Measurements from ENCODE around the gene MKRN1. TPM values are rescaled to one million over a fixed set of nuclear protein-coding genes. Genes with fewer than 3 reads are reported as not detected.
"Not testable (repeated sequence)": the region's sequence is repeated elsewhere in the genome, so short reads cannot be mapped to it uniquely, and the experiment has no call there.

The MKRN1 gene
- total RNA-seq, 1 donor from 2014 or later = 98.6 TPM

DNA sequence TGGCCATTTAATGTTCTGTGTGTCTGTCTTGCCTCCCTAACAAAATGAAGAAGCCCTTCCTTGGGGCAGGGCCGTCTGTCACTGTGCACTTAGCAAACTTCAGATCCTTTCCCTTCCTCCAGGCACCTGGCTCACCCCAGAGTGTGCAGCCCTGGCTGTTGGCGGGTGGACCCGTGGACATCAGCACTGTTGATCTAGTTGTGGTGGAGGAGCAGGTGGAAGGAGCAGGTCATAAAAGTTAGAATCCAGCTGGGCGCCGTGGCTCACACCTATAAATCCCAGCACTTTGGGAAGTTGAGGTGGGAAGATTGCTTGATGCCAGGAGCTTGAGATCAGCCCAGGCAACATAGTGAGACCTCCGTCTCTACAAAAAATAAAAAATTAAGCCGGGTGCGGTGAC is 62.7 kb downstream of the MKRN1 start:
- Mint-ChIP-seq H3K36me3 (no peaks in the 10 kb centered on the region), H3K27me3 (no peaks in the 10 kb centered on the region), H3K27ac (no peak overlapping the region), H3K9me3 (no peaks in the 10 kb centered on the region), H3K4me3 (no peak overlapping the region), H3K4me1 (ENCODE audit: unreplicated experiment) (peaks cover 7% of the 10 kb centered on the region)
- no peak for DNase-seq (ENCODE audit: extremely low spot score, unreplicated experiment)
- TF ChIP-seq, protein P1, sequence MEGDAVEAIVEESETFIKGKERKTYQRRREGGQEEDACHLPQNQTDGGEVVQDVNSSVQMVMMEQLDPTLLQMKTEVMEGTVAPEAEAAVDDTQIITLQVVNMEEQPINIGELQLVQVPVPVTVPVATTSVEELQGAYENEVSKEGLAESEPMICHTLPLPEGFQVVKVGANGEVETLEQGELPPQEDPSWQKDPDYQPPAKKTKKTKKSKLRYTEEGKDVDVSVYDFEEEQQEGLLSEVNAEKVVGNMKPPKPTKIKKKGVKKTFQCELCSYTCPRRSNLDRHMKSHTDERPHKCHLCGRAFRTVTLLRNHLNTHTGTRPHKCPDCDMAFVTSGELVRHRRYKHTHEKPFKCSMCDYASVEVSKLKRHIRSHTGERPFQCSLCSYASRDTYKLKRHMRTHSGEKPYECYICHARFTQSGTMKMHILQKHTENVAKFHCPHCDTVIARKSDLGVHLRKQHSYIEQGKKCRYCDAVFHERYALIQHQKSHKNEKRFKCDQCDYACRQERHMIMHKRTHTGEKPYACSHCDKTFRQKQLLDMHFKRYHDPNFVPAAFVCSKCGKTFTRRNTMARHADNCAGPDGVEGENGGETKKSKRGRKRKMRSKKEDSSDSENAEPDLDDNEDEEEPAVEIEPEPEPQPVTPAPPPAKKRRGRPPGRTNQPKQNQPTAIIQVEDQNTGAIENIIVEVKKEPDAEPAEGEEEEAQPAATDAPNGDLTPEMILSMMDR (conservative IDR thresholded peaks at IDR 0.05) = no peak

DNA sequence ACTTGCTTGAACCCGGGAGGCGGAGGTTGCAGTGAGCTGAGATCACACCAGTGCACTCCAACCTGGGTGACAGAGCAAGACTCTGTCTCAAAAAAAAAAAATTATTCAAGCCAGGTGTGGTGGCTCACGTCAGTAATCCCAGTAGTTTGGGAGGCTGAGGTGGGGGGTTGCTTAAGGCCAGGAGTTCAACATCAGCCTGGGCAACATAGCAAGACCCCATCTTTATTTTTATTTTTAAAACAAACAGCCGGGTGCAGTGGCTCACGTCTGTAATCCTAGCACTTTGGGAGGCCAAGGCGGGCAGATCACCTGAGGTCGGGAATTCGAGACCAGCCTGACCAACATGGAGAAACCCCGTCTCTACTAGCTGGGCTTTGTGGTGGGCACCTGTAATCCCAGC is 63.5 kb downstream of the MKRN1 start:
- not testable (repeated sequence) for H3K27me3 Mint-ChIP-seq; H3K9me3 Mint-ChIP-seq; H3K4me1 Mint-ChIP-seq (ENCODE audit: unreplicated experiment); H3K27ac Mint-ChIP-seq; H3K36me3 Mint-ChIP-seq; DNase-seq (ENCODE audit: extremely low spot score, unreplicated experiment); H3K4me3 Mint-ChIP-seq

DNA sequence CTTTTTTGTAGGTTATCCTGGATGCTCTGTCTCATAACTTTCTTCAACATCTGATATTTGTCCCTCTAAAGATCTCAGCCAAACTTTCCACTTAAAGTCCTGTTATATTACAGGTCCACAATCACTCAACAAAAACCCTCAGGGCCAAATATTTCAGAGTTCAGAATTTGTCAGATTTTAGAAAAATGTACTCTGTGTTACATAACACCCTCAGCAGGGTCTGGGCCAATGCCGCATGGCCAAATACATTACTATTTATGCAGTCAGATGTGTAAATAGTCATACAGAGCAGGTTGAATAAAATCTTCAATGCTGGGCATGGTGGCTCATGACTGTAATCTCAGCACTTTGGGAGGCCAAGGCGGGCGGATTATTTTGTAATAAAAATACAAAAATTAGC is 63.9 kb downstream of the MKRN1 start:
- H3K27me3 Mint-ChIP-seq = no peaks in the 10 kb centered on the region
- peaks cover 7% of the 10 kb centered on the region for H3K4me1 Mint-ChIP-seq (ENCODE audit: unreplicated experiment)
- no peaks in the 10 kb centered on the region for H3K9me3 Mint-ChIP-seq
- no peak overlapping the region for H3K27ac Mint-ChIP-seq
- DNase-seq (ENCODE audit: extremely low spot score, unreplicated experiment) = no peak
- H3K36me3 Mint-ChIP-seq = no peaks in the 10 kb centered on the region
- no peak overlapping the region for H3K4me3 Mint-ChIP-seq
- TF ChIP-seq, protein P1 (conservative IDR thresholded peaks at IDR 0.05) = no peak

DNA sequence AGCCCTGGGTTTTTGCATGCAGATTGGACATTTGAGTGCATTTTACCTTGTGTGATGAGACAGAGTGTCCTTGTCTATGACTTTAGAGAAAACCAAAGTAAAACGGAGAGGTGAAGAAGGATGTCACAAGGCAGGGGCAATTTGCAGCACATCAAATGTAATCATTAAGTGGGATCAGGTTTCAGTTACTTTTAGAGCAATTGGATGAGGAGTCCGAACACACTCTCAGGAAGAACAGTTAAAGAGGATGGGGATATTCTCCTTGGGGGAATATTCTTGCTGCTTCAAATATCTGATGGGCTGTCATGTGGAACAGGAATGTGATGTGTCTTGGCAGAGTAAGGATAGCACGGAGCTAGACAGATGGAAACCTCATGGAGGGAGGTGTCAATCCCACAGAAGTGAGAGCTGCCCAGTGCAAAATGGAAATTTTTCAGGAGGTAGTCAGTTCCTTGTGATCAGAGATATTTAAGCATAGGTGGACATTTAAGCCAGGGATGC is 74.7 kb downstream of the MKRN1 start:
- no peak overlapping the region for H3K27ac Mint-ChIP-seq
- no peak for DNase-seq (ENCODE audit: extremely low spot score, unreplicated experiment)
- H3K4me1 Mint-ChIP-seq (ENCODE audit: unreplicated experiment) = peaks cover 19% of the 10 kb centered on the region
- peak overlapping the region; percentile 90 for H3K4me3 Mint-ChIP-seq
- TF ChIP-seq, protein P1 (conservative IDR thresholded peaks at IDR 0.05) = no peak
- no peaks in the 10 kb centered on the region for H3K9me3 Mint-ChIP-seq
- no peaks in the 10 kb centered on the region for H3K36me3 Mint-ChIP-seq
- H3K27me3 Mint-ChIP-seq = peaks cover 6% of the 10 kb centered on the region

DNA sequence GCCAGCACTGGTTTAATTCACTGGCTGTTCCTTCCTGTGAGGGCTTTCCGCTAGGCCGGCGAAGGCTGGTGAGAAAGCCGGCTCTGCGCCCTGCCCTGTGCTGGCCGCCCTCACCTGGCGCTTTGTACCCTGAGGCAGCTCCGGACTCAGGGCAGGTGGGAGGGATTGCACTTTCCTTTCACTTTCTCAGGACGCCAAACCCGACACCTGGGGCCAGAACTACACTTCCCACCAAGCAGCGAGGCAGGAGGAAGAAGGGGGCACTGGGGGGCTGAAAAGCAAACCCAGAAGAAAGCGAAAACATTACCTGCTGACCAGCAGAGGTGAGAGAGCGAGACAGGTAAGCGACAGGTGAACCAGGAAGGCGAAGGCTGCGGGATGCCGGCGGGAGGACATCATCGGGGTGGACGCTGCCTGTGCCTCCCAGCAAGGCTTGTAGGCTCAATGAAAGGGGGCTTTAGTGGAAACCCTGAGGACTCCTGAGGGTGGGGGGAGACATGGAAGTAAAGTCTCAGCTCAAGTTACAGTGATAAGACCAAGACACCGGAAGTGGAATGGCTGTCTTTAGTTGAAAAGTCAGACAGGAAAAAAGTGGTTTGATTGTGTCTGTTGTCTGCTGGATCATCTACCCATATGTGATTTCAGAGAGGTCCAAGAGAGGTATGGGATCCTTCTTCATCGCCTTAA is 75.3 kb downstream of the MKRN1 start, which contains the start of gene RAB19:
RAB19 (plus strand) TSS at position 181 of the 687 bp plus-strand sequence. CDS start 3,589 bp downstream, outside the sequence.
- H3K27ac Mint-ChIP-seq = peak within 1 kb of the TSS; percentile 57
- H3K36me3 Mint-ChIP-seq = no peaks in the 10 kb centered on the region
- peak within 1 kb of the TSS; percentile 90 for H3K4me3 Mint-ChIP-seq
- TF ChIP-seq, protein P1 (conservative IDR thresholded peaks at IDR 0.05) = no peak
- peaks cover 6% of the 10 kb centered on the region for H3K27me3 Mint-ChIP-seq
- peaks cover 19% of the 10 kb centered on the region for H3K4me1 Mint-ChIP-seq (ENCODE audit: unreplicated experiment)
- no peaks in the 10 kb centered on the region for H3K9me3 Mint-ChIP-seq
- no peak for DNase-seq (ENCODE audit: extremely low spot score, unreplicated experiment)

Other genes with a start within 250 kb of the MKRN1 start
- gene SLC37A3, start 81.0 kb downstream of the MKRN1 start, total RNA-seq (ENCODE audit: low replicate concordance) = 48.7 and 53.2 TPM in 2 replicates
- gene RAB19, start 75.4 kb downstream of the MKRN1 start, total RNA-seq (ENCODE audit: low replicate concordance) = 2.2 and 3.3 TPM in 2 replicates
- gene DENND2A, start 161.3 kb upstream of the MKRN1 start, total RNA-seq (ENCODE audit: low replicate concordance) = 6.2 and 25.4 TPM in 2 replicates
- gene ADCK2, start 193.4 kb upstream of the MKRN1 start, total RNA-seq (ENCODE audit: low replicate concordance) = 16.3 and 29.5 TPM in 2 replicates
- 179 and 258 TPM in 2 replicates for gene NDUFB2, start 217.2 kb upstream of the MKRN1 start, total RNA-seq (ENCODE audit: low replicate concordance)